ENCODE measurements around the gene RAB4A. TPM values are rescaled to one million over a fixed set of nuclear protein-coding genes. Genes with fewer than 3 reads are reported as not detected.

Gene RAB4A
- polyA plus RNA-seq, 2 of the 4 experiments (the other 2 are of a cell fraction) = 31.5 to 38.4 TPM

GRCh38 chr1:229278120-229278741 is 7.3 kb downstream of the RAB4A start:
- H3K9me3 ChIP-seq = no peaks in the 10 kb centered on the region
- POLR2A ChIA-PET = no interaction called here
- CTCF ChIA-PET = interaction anchor here (0.7 to 1.6 kb wide), 5 partner anchors 9 to 615 kb away, joined by 3 to 5 read pairs (median 3); no protein-coding TSS in a partner anchor
- H3K4me3 ChIP-seq = no peak overlapping the region
- H3K4me2 ChIP-seq = no peak overlapping the region
- H3K27ac ChIP-seq = no peak overlapping the region
- 96% methylated on average over 2 of the region's 2 CpGs for WGBS (ENCODE audit: missing lambda C conversion rate)
- no peak for FAIRE-seq
- TF ChIP-seq HMGXB4 (CRISPR knock-in tag; IDR thresholded peaks at IDR 0.05; ENCODE audit: borderline replicate concordance) = no peak
- TF ChIP-seq BHLHE40 (IDR thresholded peaks at IDR 0.05; ENCODE audit: low read depth, low read length) = no peak
- no peak for TF ChIP-seq CTCF (IDR thresholded peaks at IDR 0.05)
- TF ChIP-seq CBX2 (IDR thresholded peaks at IDR 0.05; ENCODE audit: borderline replicate concordance, low read depth) = no peak
- no peak for TF ChIP-seq ZC3H11A (IDR thresholded peaks at IDR 0.05)
- no peak for TF ChIP-seq MAFK (IDR thresholded peaks at IDR 0.05; ENCODE audit: partially characterized antibody)
- TF ChIP-seq HES2 (IDR thresholded peaks at IDR 0.05) = no peak
- TF ChIP-seq ZNF302 (CRISPR knock-in tag; IDR thresholded peaks at IDR 0.05) = no peak
- TF ChIP-seq E2F6 (IDR thresholded peaks at IDR 0.05; ENCODE audit: borderline replicate concordance, low read depth) = no peak
- no peak for TF ChIP-seq USF2 (IDR thresholded peaks at IDR 0.05)
- TF ChIP-seq CEBPB (IDR thresholded peaks at IDR 0.05) = no peak
- no peak for TF ChIP-seq ZFP36 (IDR thresholded peaks at IDR 0.05; ENCODE audit: borderline replicate concordance, partially characterized antibody)
- TF ChIP-seq POLR2AphosphoS2 (conservative IDR thresholded peaks at IDR 0.05; ENCODE audit: low read length) = no peak
- DNase-seq (ENCODE audit: low read depth in 1 of 2, low spot score in 1 of 2) = no peak
- H3K4me1 ChIP-seq = peaks cover 31% of the 10 kb centered on the region
- no peak for ATAC-seq

- Histone ChIP-seq H3K9me3 (no peaks in the 10 kb centered on the region), H3K4me3 (no peak overlapping the region), H3K4me2 (no peak overlapping the region), H3K27ac (no peak overlapping the region), H3K4me1 (peaks cover 21% of the 10 kb centered on the region)
- ATAC-seq (no peak), DNase-seq (ENCODE audit: low read depth in 1 of 2, low spot score in 1 of 2) (no peak), FAIRE-seq (no peak)
- ChIA-PET POLR2A (no interaction called here), CTCF (interaction anchor here (1.1 to 1.6 kb wide), 2 partner anchors 21 to 616 kb away, joined by 3 to 5 read pairs; no protein-coding TSS in a partner anchor)
- 90% methylated on average over 3 of the region's 3 CpGs for WGBS (ENCODE audit: missing lambda C conversion rate)
- TF ChIP-seq ZNF302 (CRISPR knock-in tag; IDR thresholded peaks at IDR 0.05) = no peak
- TF ChIP-seq, protein P1, sequence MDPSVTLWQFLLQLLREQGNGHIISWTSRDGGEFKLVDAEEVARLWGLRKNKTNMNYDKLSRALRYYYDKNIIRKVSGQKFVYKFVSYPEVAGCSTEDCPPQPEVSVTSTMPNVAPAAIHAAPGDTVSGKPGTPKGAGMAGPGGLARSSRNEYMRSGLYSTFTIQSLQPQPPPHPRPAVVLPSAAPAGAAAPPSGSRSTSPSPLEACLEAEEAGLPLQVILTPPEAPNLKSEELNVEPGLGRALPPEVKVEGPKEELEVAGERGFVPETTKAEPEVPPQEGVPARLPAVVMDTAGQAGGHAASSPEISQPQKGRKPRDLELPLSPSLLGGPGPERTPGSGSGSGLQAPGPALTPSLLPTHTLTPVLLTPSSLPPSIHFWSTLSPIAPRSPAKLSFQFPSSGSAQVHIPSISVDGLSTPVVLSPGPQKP (IDR thresholded peaks at IDR 0.05; ENCODE audit: low read depth, low read length) = no peak
- no peak for TF ChIP-seq RARB (CRISPR knock-in tag; IDR thresholded peaks at IDR 0.05)
- TF ChIP-seq, protein P2, sequence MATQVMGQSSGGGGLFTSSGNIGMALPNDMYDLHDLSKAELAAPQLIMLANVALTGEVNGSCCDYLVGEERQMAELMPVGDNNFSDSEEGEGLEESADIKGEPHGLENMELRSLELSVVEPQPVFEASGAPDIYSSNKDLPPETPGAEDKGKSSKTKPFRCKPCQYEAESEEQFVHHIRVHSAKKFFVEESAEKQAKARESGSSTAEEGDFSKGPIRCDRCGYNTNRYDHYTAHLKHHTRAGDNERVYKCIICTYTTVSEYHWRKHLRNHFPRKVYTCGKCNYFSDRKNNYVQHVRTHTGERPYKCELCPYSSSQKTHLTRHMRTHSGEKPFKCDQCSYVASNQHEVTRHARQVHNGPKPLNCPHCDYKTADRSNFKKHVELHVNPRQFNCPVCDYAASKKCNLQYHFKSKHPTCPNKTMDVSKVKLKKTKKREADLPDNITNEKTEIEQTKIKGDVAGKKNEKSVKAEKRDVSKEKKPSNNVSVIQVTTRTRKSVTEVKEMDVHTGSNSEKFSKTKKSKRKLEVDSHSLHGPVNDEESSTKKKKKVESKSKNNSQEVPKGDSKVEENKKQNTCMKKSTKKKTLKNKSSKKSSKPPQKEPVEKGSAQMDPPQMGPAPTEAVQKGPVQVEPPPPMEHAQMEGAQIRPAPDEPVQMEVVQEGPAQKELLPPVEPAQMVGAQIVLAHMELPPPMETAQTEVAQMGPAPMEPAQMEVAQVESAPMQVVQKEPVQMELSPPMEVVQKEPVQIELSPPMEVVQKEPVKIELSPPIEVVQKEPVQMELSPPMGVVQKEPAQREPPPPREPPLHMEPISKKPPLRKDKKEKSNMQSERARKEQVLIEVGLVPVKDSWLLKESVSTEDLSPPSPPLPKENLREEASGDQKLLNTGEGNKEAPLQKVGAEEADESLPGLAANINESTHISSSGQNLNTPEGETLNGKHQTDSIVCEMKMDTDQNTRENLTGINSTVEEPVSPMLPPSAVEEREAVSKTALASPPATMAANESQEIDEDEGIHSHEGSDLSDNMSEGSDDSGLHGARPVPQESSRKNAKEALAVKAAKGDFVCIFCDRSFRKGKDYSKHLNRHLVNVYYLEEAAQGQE (IDR thresholded peaks at IDR 0.05) = no peak
- no peak for TF ChIP-seq ESRRA (IDR thresholded peaks at IDR 0.05; ENCODE audit: borderline replicate concordance, low read length)
- TF ChIP-seq HES2 (IDR thresholded peaks at IDR 0.05) = no peak
- no peak for TF ChIP-seq PHF8 (IDR thresholded peaks at IDR 0.05; ENCODE audit: borderline replicate concordance, low read depth)
- no peak for TF ChIP-seq CEBPB (IDR thresholded peaks at IDR 0.05)
- TF ChIP-seq HOXB13 (CRISPR knock-in tag; IDR thresholded peaks at IDR 0.05; ENCODE audit: low read depth) = no peak
- no peak for TF ChIP-seq FOSB (CRISPR knock-in tag; IDR thresholded peaks at IDR 0.05)
- TF ChIP-seq GATA3 (IDR thresholded peaks at IDR 0.05; ENCODE audit: borderline replicate concordance) = no peak
- no peak for TF ChIP-seq ZC3H11A (IDR thresholded peaks at IDR 0.05)
- no peak for TF ChIP-seq RAD21 (conservative IDR thresholded peaks at IDR 0.05 in 1 of 2, IDR thresholded peaks at IDR 0.05 in 1 of 2)
- no peak for TF ChIP-seq E2F6 (IDR thresholded peaks at IDR 0.05; ENCODE audit: borderline replicate concordance, low read depth)
- no peak for TF ChIP-seq EHMT2 (IDR thresholded peaks at IDR 0.05; ENCODE audit: low read depth)
These were observed 8.3 kb downstream of the RAB4A start for GRCh38 chr1:229279242-229279641.

Data from A549 (cell line).